ENCODE measurements around the gene TMIGD1.

The TMIGD1 gene

DNA sequence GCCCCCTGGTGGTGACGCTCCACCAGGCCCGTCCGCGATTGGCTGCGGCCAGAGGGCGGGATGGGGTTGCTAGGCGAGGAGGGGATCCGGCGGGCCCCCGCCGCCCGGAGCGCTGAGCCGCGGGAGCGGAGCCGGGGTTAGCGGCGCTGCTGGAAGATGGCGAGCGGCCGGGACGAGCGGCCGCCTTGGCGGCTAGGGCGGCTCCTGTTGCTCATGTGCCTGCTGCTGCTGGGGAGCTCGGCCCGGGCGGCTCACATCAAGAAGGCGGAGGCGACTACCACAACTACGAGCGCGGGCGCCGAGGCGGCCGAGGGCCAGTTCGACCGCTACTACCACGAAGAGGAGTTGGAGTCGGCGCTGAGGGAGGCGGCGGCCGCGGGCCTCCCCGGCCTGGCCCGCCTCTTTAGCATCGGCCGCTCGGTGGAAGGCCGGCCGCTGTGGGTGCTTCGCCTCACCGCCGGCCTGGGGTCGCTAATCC, 45.0 kb upstream of the TMIGD1 start, which contains the start of gene CPD:
TSS of gene CPD (plus strand) at position 103 of the 478 bp plus-strand sequence. CDS start at position 157, 54 bp downstream.
- peak within 1 kb of the TSS; percentile 70 for H3K4me3 ChIP-seq (ENCODE audit: low read length)

DNA sequence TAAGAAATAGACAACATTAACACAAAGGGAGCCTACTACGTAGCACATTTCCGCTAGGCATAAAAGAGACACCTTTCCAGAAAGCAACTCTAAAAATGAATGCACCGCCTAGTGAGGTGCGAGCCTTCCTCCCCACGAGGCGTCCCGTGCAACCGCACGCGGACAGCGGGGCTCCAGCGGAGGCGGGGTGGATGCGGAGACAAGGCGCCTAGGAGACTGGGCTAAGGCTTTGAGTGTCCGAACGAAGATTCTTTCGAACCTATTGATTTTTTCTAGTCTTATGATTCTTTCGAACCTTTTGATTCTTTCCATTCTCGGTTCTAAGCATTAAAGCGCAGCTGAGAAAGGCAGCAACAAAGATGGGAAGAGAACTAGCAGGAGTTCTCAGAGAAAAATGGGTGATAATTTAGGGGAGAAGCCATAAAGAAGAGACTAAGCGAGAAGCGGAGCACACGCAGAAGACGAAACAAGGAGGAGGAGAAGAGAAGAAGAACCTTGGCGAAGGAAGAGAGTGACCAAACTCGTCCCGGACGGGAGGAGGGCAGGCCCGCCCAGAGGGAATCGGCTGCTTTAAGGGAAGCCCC, 44.5 kb upstream of the TMIGD1 start:
- TF ChIP-seq, protein P1, sequence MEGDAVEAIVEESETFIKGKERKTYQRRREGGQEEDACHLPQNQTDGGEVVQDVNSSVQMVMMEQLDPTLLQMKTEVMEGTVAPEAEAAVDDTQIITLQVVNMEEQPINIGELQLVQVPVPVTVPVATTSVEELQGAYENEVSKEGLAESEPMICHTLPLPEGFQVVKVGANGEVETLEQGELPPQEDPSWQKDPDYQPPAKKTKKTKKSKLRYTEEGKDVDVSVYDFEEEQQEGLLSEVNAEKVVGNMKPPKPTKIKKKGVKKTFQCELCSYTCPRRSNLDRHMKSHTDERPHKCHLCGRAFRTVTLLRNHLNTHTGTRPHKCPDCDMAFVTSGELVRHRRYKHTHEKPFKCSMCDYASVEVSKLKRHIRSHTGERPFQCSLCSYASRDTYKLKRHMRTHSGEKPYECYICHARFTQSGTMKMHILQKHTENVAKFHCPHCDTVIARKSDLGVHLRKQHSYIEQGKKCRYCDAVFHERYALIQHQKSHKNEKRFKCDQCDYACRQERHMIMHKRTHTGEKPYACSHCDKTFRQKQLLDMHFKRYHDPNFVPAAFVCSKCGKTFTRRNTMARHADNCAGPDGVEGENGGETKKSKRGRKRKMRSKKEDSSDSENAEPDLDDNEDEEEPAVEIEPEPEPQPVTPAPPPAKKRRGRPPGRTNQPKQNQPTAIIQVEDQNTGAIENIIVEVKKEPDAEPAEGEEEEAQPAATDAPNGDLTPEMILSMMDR (conservative IDR thresholded peaks at IDR 0.05; ENCODE audit: low read depth, low read length) = no peak
- DNase-seq (ENCODE audit: low read depth) = no peak
- H3K4me3 ChIP-seq (ENCODE audit: low read length) = peak overlapping the region; percentile 70

More for the DNA sequence above, 45.0 kb upstream of the TMIGD1 start, which contains the start of gene CPD:
- DNase-seq (ENCODE audit: low read depth) = peak; percentile 68
- TF ChIP-seq, protein P1 (conservative IDR thresholded peaks at IDR 0.05; ENCODE audit: low read depth, low read length) = no peak

DNA sequence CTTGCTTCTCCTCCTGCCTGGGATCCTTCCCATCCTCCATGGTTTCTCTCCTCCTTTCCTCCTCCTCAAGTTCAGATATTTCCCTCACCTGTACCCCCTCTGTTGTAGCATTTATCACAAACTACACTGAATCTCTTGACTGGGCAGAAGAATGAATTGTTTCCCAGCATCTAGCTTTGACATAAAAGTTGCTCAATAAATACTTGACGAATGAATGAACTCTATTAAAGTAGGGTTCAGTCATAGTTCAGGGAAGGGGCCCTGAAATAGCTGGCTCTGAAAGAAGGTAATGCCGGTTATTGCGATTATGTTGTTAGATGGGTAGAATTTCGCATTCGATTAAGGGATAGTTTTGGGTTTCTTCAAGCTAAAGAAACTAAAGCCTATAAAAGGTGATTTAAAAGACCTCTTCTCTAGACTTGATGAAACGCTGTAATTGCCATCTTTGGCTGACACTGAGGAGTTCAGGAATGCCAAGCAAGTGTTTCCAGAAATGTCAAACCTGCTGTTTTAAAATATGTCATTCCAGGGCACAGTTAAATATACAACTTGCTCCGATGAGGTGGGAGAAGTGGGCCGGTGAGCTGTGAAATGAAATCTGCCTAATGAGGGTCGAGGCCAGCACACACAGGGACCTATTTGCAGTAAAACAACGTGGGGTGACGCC, 43.9 kb upstream of the TMIGD1 start:
- no peak for DNase-seq (ENCODE audit: low read depth)
- TF ChIP-seq, protein P1 (conservative IDR thresholded peaks at IDR 0.05; ENCODE audit: low read depth, low read length) = no peak

DNA sequence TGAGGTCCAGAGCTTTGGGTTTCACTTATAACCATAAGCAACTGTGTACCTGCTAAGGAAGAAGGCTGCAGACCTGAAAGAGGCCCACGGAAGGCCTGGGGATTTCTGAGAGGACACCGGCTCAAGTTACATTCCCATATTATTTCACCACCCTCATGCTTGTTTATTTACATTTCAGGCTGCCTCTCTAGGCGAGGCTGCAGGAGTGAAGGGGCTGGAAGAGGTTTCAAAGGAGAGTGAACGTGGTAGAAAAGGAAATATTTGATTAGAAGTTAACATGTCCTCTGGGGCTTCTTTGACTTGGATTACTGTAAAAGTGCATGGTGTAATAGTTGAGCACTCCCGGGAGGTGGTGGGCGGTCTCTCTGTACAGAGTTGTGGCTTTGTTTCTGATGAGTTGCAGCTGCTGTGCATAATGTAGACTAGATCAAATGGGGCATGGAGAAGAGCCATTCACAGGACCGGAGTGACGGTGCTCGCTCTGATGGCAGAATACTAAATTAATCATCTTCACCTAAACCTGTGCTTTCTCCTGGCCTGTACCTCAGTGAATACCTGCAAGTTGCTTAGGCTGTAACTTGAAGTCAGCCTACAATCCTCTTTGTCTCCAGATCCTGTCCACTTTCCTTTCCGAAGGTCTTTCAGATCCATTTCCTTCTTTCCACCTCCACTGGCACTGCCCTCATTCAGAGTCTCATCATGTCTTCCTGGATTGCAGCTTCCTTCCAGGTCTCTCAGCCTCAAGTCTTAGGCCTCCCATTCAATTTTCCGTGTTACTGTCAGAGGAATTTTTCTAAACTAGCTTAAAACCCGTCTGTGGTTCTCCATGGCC, 43.0 kb upstream of the TMIGD1 start:
- no peak overlapping the region for H3K4me3 ChIP-seq (ENCODE audit: low read length)
- TF ChIP-seq, protein P1 (conservative IDR thresholded peaks at IDR 0.05; ENCODE audit: low read depth, low read length) = no peak
- DNase-seq (ENCODE audit: low read depth) = no peak

More for the DNA sequence above, 43.9 kb upstream of the TMIGD1 start:
- peak overlapping the region; percentile 70 for H3K4me3 ChIP-seq (ENCODE audit: low read length)

DNA sequence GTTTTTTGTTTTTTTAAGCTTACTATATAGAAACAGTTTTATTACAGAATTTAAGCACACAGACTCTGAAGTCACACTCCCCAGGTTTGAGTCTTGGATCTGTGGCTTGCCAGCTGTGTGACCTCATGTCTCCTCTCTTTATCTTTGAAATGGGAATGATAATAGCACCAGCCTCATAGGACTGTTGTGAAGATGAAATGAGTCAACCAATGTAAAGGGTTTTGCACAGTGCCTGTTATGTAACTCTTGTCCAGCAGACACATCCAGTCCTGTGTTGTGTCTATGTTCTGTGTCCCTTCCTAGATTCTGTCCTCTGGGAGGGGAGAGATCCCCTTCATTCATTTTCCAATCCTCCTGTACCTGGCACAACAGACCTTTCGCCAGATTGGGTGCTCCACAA, 41.8 kb upstream of the TMIGD1 start:
- TF ChIP-seq, protein P1 (conservative IDR thresholded peaks at IDR 0.05; ENCODE audit: low read depth, low read length) = no peak
- H3K4me3 ChIP-seq (ENCODE audit: low read length) = no peak overlapping the region
- no peak for DNase-seq (ENCODE audit: low read depth)

DNA sequence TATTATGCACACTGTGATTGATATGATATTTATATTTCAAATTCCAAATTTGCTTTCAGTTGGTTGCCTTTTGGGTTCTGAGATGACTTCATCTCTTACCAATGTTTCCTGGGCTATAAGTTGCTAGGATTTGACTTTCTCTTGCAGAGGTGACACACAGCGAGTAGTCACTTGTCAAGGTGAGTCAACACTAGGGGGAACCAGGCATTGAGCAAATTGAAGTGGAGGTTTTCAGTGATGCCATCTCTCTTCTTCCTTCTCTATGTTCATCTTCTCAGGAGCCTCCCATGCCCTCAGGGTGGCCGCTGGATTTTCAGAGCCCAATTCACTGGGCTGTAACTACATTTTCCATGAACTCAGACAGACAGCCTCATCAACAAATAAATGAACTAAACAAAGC, 38.9 kb upstream of the TMIGD1 start:
- no peak for DNase-seq (ENCODE audit: low read depth)
- TF ChIP-seq, protein P1 (conservative IDR thresholded peaks at IDR 0.05; ENCODE audit: low read depth, low read length) = no peak
- H3K4me3 ChIP-seq (ENCODE audit: low read length) = no peak overlapping the region

Data from retinal pigment epithelial cell (primary cell).